Heart left ventricle (tissue), 13 donors: ENCODE measurements around the gene HNF1A.

Experiments used
- POLR2A ChIP-seq, 2 donors: fragments of 450-650 bp; IDR thresholded peaks; one replicate each; pipeline ENCODE4 v1.6.1; 2017; ENCODE audit warnings: antibody characterized with exemption in 2 of 2, mild to moderate bottlenecking in 2 of 2, moderate library complexity in 2 of 2
- TF ChIP-seq, protein P1 (sequence below), 12 donors: fragments of 200-600 bp; sonication (generic) in 4 of 12; IDR thresholded peaks; one replicate each; pipeline versions ENCODE4 v1.5.0 to v1.8.0; 2018 to 2022; ENCODE audit warnings: antibody characterized with exemption in 12 of 12, mild to moderate bottlenecking in 5 of 12
- donor health status: ischemic (EF 13 %, LVEDD 7.1; RV severe dilation, severe dysfunction).
- donor health status: DM: no; HTN: yes; CAD: no.
- donor health status: DM: no; HTN: no; CAD: no.
- donor health status: ischemic (EF 25% LVEDD 6.9; RV normal size, moderate dysfunction).
- donor health status: ischemic (EF 25% LVEDD 5.7; RV mildly dilated, moderate dysfunction).
- donor health status: ischemic (EF 35%, LVEDD 5.7; RV mildly dilated, moderate dysfunction).
- donor health status: nonischemic (EF 11% LVEDD 7.7; RV severe dilation, severe dysfunction).
- donor health status: DM: yes; HTN: yes; CAD: no.
- donor health status: PGD.
- donor health status: ischemic (EF 29% LVEDD 5.4; RV normal size, mild dysfunction).
- donor health status: nonischemic (EF 23%, LVEDD 6.1; RV moderate dilation, normal function).

DNA sequence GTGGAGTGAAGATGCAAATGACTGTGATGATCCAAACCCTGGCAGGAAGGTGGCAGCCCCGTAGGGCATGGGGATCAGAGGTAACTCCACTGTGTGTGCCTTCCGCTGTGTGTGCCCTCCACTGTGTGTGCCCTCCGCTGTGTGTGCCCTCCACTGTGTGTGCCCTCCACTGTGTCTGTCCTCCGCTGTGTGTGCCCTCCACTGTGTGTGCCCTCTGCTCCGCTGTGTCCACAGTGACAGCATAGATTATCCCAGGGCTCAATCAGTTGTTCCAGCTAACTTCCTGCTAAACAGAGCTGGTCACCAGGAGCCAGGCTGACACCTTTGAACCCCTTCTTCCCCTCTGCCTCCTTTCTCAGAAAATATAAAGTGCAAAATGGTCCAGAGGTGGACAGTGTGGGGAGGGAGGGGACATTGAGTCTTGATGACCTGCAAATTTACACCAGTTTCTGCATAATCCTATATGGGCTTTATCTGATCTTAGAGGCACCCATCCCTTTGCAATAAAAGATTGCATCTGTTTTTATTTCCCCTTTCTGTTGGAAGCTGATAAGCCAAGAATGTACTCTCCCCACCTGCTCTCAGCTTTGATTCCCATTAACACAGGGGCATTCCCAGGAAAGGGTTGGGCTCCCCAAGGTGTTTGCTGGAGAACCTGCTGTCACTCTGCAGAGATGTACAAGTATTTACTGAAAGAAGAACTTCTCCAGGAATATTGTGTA, 21.6 kb upstream of the HNF1A start:
- TF ChIP-seq, protein P1, sequence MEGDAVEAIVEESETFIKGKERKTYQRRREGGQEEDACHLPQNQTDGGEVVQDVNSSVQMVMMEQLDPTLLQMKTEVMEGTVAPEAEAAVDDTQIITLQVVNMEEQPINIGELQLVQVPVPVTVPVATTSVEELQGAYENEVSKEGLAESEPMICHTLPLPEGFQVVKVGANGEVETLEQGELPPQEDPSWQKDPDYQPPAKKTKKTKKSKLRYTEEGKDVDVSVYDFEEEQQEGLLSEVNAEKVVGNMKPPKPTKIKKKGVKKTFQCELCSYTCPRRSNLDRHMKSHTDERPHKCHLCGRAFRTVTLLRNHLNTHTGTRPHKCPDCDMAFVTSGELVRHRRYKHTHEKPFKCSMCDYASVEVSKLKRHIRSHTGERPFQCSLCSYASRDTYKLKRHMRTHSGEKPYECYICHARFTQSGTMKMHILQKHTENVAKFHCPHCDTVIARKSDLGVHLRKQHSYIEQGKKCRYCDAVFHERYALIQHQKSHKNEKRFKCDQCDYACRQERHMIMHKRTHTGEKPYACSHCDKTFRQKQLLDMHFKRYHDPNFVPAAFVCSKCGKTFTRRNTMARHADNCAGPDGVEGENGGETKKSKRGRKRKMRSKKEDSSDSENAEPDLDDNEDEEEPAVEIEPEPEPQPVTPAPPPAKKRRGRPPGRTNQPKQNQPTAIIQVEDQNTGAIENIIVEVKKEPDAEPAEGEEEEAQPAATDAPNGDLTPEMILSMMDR (IDR thresholded peaks at IDR 0.05): no peak
- TF ChIP-seq POLR2A (IDR thresholded peaks at IDR 0.05): no peak
